A549 treated with CORT108297 at 1 μM for 4 hours (cell line): ENCODE results near the gene ARRDC4. TPM values are rescaled to one million over a fixed set of nuclear protein-coding genes. Genes with fewer than 3 reads are reported as not detected.

Experiments
- total RNA-seq: library from RNA; stranded (reverse); fragments of 200-300 nt; extraction: Qiagen RNA extraction; gene quantifications from 5 replicates; pipeline ENCODE4 v1.2.3, GENCODE V29; 2022

Gene ARRDC4
- total RNA-seq, result 0.15 to 0.24 TPM (median 0.21 TPM) in 5 replicates

DNA sequence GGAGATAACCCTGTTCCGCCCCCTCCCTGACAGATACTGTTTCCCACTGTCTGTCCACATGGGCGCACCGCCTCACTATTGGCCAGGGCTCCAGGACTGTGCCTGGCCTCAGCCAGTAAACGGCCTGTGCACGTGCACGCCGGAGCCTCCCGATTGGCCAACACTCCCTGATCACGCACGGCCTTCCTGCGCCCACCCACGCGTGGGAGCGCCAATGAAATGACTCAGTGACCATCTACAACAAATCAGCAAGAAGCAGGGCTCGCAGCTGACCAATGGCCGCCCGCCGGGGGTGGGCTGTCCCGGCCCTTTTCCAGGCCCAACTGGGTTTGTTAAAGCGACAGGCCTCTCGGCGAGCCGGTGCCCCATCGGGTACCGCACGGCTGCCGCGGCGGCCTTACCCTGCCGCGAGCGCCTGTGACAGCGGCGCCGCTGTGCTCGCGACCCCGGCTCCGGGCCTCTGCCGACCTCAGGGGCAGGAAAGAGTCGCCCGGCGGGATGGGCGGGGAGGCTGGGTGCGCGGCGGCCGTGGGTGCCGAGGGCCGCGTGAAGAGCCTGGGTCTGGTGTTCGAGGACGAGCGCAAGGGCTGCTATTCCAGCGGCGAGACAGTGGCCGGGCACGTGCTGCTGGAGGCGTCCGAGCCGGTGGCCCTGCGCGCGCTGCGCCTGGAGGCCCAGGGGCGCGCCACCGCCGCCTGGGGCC lies at the start of gene ARRDC4:
Gene ARRDC4 (plus strand): TSS at position 340 of the 703 bp plus-strand sequence. CDS start 159 bp downstream, at position 499.

